Measurements from ENCODE around the gene NFKBIZ.

- TF ChIP-seq CTCF (conservative IDR thresholded peaks at IDR 0.05; ENCODE audit: low read length) = no peak
- no peak for TF ChIP-seq EZH2phosphoT487 (IDR thresholded peaks at IDR 0.05; ENCODE audit: borderline replicate concordance, low read depth, low read length)
These were observed 21.0 kb upstream of the NFKBIZ start for GRCh38 chr3:101828276-101828675.
